HG03066 (cell line): ENCODE data around the gene KCNG1.

Experiments
- ATAC-seq: cut with Tn5 transposase; IDR thresholded peaks from one replicate; pipeline ENCODE4 v1.9.1; 2021; ENCODE audit warnings: low read depth; ENCODE audit not compliant: unreplicated experiment

Gene KCNG1

GRCh38 chr20:51036827-51037531, 14.1 kb upstream of the KCNG1 start:
- ATAC-seq, result no peak

- ATAC-seq, result no peak
Measured at GRCh38 chr20:51036226-51036625, 13.3 kb upstream of the KCNG1 start.

GRCh38 chr20:51034988-51035656, 12.2 kb upstream of the KCNG1 start:
- no peak for ATAC-seq

GRCh38 chr20:51034476-51034875, 11.6 kb upstream of the KCNG1 start:
- ATAC-seq, result no peak

- no peak for ATAC-seq
Measured at GRCh38 chr20:51029963-51030920, 7.3 kb upstream of the KCNG1 start.

- ATAC-seq, result no peak
Measured at GRCh38 chr20:51029556-51029955, 6.6 kb upstream of the KCNG1 start.

GRCh38 chr20:51028616-51029212, 5.8 kb upstream of the KCNG1 start:
- no peak for ATAC-seq

- ATAC-seq, result no peak
Measured at GRCh38 chr20:51027035-51027795, 4.3 kb upstream of the KCNG1 start.

- ATAC-seq, result no peak
Measured at GRCh38 chr20:51026269-51026668, 3.4 kb upstream of the KCNG1 start.

GRCh38 chr20:51024761-51025160, 1.9 kb upstream of the KCNG1 start:
- no peak for ATAC-seq

- no peak for ATAC-seq
Measured at GRCh38 chr20:51023617-51024155, 779 bp upstream of the KCNG1 start.

GRCh38 chr20:51022227-51022802, 592 bp downstream of the KCNG1 start:
- ATAC-seq, result no peak

GRCh38 chr20:51021067-51022025, 1.6 kb downstream of the KCNG1 start:
- ATAC-seq, result no peak

- no peak for ATAC-seq
Measured at GRCh38 chr20:51020657-51021056, 2.2 kb downstream of the KCNG1 start.

GRCh38 chr20:51019656-51020592, 3.0 kb downstream of the KCNG1 start:
- ATAC-seq, result no peak

- no peak for ATAC-seq
Measured at GRCh38 chr20:51017251-51017650, 5.7 kb downstream of the KCNG1 start.

GRCh38 chr20:51016521-51016920, 6.4 kb downstream of the KCNG1 start:
- ATAC-seq, result no peak
